DOHH2 (cell line): ENCODE measurements around the gene FAM50A.

Experiments
- H3F3A ChIP-seq: fragments of 200-600 bp; sonication (generic), shearing (Covaris generic); 2 replicates; pipeline ENCODE4 v1.6.0; 2016; ENCODE audit warnings: antibody characterized with exemption, mild to moderate bottlenecking; ENCODE audit not compliant: control insufficient read depth, insufficient read depth
- H3K27ac ChIP-seq: fragments of 200-600 bp; sonication (generic); 2 replicates; pipeline ENCODE4 v1.5.1; 2014; ENCODE audit warnings: low read depth, mild to moderate bottlenecking, low read length, moderate library complexity
- H3K27me3 ChIP-seq: fragments of 200-600 bp; sonication (generic); 2 replicates; pipeline ENCODE4 v1.6.1; 2014; ENCODE audit warnings: mild to moderate bottlenecking, low read length, mixed read lengths; ENCODE audit not compliant: control insufficient read depth
- H3K36me3 ChIP-seq: fragments of 200-600 bp; sonication (generic); 2 replicates; pipeline ENCODE4 v1.6.1; 2014; ENCODE audit warnings: mild to moderate bottlenecking, low read length, moderate library complexity, mixed read lengths; ENCODE audit not compliant: control insufficient read depth
- H3K4me1 ChIP-seq: fragments of 200-600 bp; sonication (generic); 2 replicates; pipeline ENCODE4 v1.6.1; 2014; ENCODE audit warnings: mild to moderate bottlenecking, low read length, mixed read lengths; ENCODE audit not compliant: control insufficient read depth
- H3K4me2 ChIP-seq: fragments of 200-600 bp; sonication (generic); 2 replicates; pipeline ENCODE4 v1.6.0; 2014; ENCODE audit warnings: mild to moderate bottlenecking, low read length, moderate library complexity
- H3K4me3 ChIP-seq: fragments of 200-600 bp; sonication (generic); 2 replicates; pipeline ENCODE4 v1.5.1; 2014; ENCODE audit warnings: mild to moderate bottlenecking, low read length, mixed read lengths
- H3K79me2 ChIP-seq: fragments of 200-600 bp; sonication (generic); 2 replicates; pipeline ENCODE4 v1.6.1; 2014; ENCODE audit warnings: mild to moderate bottlenecking, low read length, mixed read lengths; ENCODE audit not compliant: control insufficient read depth
- H3K9me2 ChIP-seq: fragments of 200-600 bp; sonication (generic); replicated peaks from 2 replicates; pipeline ENCODE4 v1.6.1; 2014; ENCODE audit warnings: mild to moderate bottlenecking, low read length, mixed read lengths; ENCODE audit not compliant: control insufficient read depth
- H3K9me3 ChIP-seq: fragments of 200-600 bp; sonication (generic); 2 replicates; pipeline ENCODE4 v1.6.1; 2014; ENCODE audit warnings: antibody characterized with exemption, low read length, mixed read lengths; ENCODE audit not compliant: control insufficient read depth, insufficient read depth
- H4K20me1 ChIP-seq: fragments of 200-600 bp; sonication (generic); 2 replicates; pipeline ENCODE4 v1.6.0; 2014; ENCODE audit warnings: low read depth, mild to moderate bottlenecking, antibody characterized with exemption, low read length, moderate library complexity; ENCODE audit not compliant: control insufficient read depth, insufficient read depth
- CTCF ChIP-seq: fragments of 200-600 bp; sonication (generic); IDR thresholded peaks from one replicate; pipeline ENCODE4 v1.5.1; 2014; ENCODE audit warnings: antibody characterized with exemption, mild to moderate bottlenecking, low read depth, low read length; ENCODE audit not compliant: poor library complexity, severe bottlenecking
- EZH2phosphoT487 ChIP-seq: fragments of 200-600 bp; sonication (generic); IDR thresholded peaks from 2 replicates; pipeline ENCODE4 v1.6.1; 2017; ENCODE audit warnings: borderline replicate concordance, mild to moderate bottlenecking, antibody characterized with exemption, low read length, moderate library complexity, mixed read lengths

FAM50A gene

GRCh38 chrX:154430916-154431315 lies 13.0 kb upstream of the FAM50A start:
- Histone ChIP-seq H3K4me3 (no peak overlapping the region), H3K9me2 (no peaks in the 10 kb centered on the region), H3K36me3 (no peaks in the 10 kb centered on the region; the same call in 1 of the 2 replicates), H3K27ac (no peak overlapping the region), H4K20me1 (no peaks in the 10 kb centered on the region), H3F3A (no peaks in the 10 kb centered on the region), H3K9me3 (no peaks in the 10 kb centered on the region), H3K4me2 (no peak overlapping the region), H3K79me2 (peaks cover 25% of the 10 kb centered on the region), H3K4me1 (peaks cover 17% of the 10 kb centered on the region), H3K27me3 (no peaks in the 10 kb centered on the region)
- no peak for TF ChIP-seq EZH2phosphoT487
- no peak for TF ChIP-seq CTCF

- Histone ChIP-seq H3K4me2 (no peak overlapping the region), H3K9me3 (no peaks in the 10 kb centered on the region), H3K36me3 (no peaks in the 10 kb centered on the region; the same call in 1 of the 2 replicates), H3K27me3 (no peaks in the 10 kb centered on the region), H3K9me2 (no peaks in the 10 kb centered on the region), H3K79me2 (peaks cover 25% of the 10 kb centered on the region), H4K20me1 (no peaks in the 10 kb centered on the region), H3F3A (no peaks in the 10 kb centered on the region), H3K4me1 (peaks cover 20% of the 10 kb centered on the region), H3K4me3 (no peak overlapping the region), H3K27ac (no peak overlapping the region)
- no peak for TF ChIP-seq EZH2phosphoT487
- no peak for TF ChIP-seq CTCF
Measured at GRCh38 chrX:154431341-154431740, 12.6 kb upstream of the FAM50A start.

- no peak overlapping the region for H3K4me3 ChIP-seq
- H3F3A ChIP-seq, result no peaks in the 10 kb centered on the region
- peaks cover 27% of the 10 kb centered on the region for H3K79me2 ChIP-seq
- TF ChIP-seq EZH2phosphoT487 (no peak), CTCF (no peak)
- peaks cover 20% of the 10 kb centered on the region for H3K4me1 ChIP-seq
- H3K36me3 ChIP-seq, result no peaks in the 10 kb centered on the region; the same call in 1 of the 2 replicates
- H3K27me3 ChIP-seq, result no peaks in the 10 kb centered on the region
- no peaks in the 10 kb centered on the region for H3K9me2 ChIP-seq
- no peak overlapping the region for H3K27ac ChIP-seq
- H3K9me3 ChIP-seq, result no peaks in the 10 kb centered on the region
- H3K4me2 ChIP-seq, result no peak overlapping the region
- no peaks in the 10 kb centered on the region for H4K20me1 ChIP-seq
Measured at GRCh38 chrX:154432210-154432609, 11.7 kb upstream of the FAM50A start.

GRCh38 chrX:154433605-154434004 lies 10.3 kb upstream of the FAM50A start:
- H3K79me2 ChIP-seq, result peaks cover 36% of the 10 kb centered on the region
- H4K20me1 ChIP-seq, result no peaks in the 10 kb centered on the region
- H3K36me3 ChIP-seq, result no peaks in the 10 kb centered on the region; the same call in 1 of the 2 replicates
- H3F3A ChIP-seq, result no peaks in the 10 kb centered on the region
- H3K27ac ChIP-seq, result no peak overlapping the region
- H3K4me3 ChIP-seq, result no peak overlapping the region
- TF ChIP-seq CTCF, result no peak
- TF ChIP-seq EZH2phosphoT487, result no peak
- no peaks in the 10 kb centered on the region for H3K9me2 ChIP-seq
- H3K27me3 ChIP-seq, result no peaks in the 10 kb centered on the region
- H3K4me1 ChIP-seq, result peaks cover 20% of the 10 kb centered on the region
- H3K9me3 ChIP-seq, result no peaks in the 10 kb centered on the region
- no peak overlapping the region for H3K4me2 ChIP-seq
